HG02870 (cell line): ENCODE measurements around the gene VAC14.
A peak's percentile ranks its signal among the peaks of the same experiment; 100 is the strongest.
"Not testable (repeated sequence)": the region's sequence is repeated elsewhere in the genome, so short reads cannot be mapped to it uniquely, and the experiment has no call there.

Experiments used
- ATAC-seq: cut with Tn5 transposase; IDR thresholded peaks from one replicate; pipeline ENCODE4 v1.9.1; 2021; ENCODE audit warnings: mild to moderate bottlenecking, moderate library complexity; ENCODE audit not compliant: unreplicated experiment

VAC14 gene

GRCh38 chr16:70800781-70801480 lies at the start of gene VAC14:
VAC14 (minus strand) TSS chr16:70801158; CDS start chr16:70800900, 258 bp downstream.
- ATAC-seq, result peak; percentile 92

GRCh38 chr16:70823498-70824118 lies 22.6 kb upstream of the VAC14 start:
- ATAC-seq, result not testable (repeated sequence)

GRCh38 chr16:70822734-70823133 lies 21.8 kb upstream of the VAC14 start:
- ATAC-seq, result not testable (repeated sequence)

- not testable (repeated sequence) for ATAC-seq
Observed at GRCh38 chr16:70818088-70818487, 17.1 kb upstream of the VAC14 start.

GRCh38 chr16:70809392-70810060 lies 8.6 kb upstream of the VAC14 start:
- peak; percentile 79 for ATAC-seq

- no peak for ATAC-seq
Observed at GRCh38 chr16:70808371-70808770, 7.4 kb upstream of the VAC14 start.

GRCh38 chr16:70805787-70806186 lies 4.8 kb upstream of the VAC14 start:
- no peak for ATAC-seq

- no peak for ATAC-seq
Observed at GRCh38 chr16:70805380-70805779, 4.4 kb upstream of the VAC14 start.

- ATAC-seq, result no peak
Observed at GRCh38 chr16:70804734-70805169, 3.8 kb upstream of the VAC14 start.

- ATAC-seq, result no peak
Observed at GRCh38 chr16:70804153-70804733, 3.3 kb upstream of the VAC14 start.

GRCh38 chr16:70803319-70803718 lies 2.4 kb upstream of the VAC14 start:
- ATAC-seq, result no peak

- no peak for ATAC-seq
Observed at GRCh38 chr16:70801611-70802010, 653 bp upstream of the VAC14 start.

GRCh38 chr16:70800311-70800710 lies 647 bp downstream of the VAC14 start:
- no peak for ATAC-seq

GRCh38 chr16:70796301-70796700 lies 4.7 kb downstream of the VAC14 start:
- no peak for ATAC-seq

GRCh38 chr16:70795296-70795912 lies 5.6 kb downstream of the VAC14 start:
- no peak for ATAC-seq

- ATAC-seq, result peak; percentile 55
Observed at GRCh38 chr16:70793851-70794502, 7.0 kb downstream of the VAC14 start.

- no peak for ATAC-seq
Observed at GRCh38 chr16:70790815-70791214, 10.1 kb downstream of the VAC14 start.

- ATAC-seq, result no peak
Observed at GRCh38 chr16:70789595-70790447, 11.1 kb downstream of the VAC14 start.

GRCh38 chr16:70788668-70789594 lies 12.0 kb downstream of the VAC14 start:
- ATAC-seq, result no peak
